ENCODE data around the gene FERMT2.

DNA sequence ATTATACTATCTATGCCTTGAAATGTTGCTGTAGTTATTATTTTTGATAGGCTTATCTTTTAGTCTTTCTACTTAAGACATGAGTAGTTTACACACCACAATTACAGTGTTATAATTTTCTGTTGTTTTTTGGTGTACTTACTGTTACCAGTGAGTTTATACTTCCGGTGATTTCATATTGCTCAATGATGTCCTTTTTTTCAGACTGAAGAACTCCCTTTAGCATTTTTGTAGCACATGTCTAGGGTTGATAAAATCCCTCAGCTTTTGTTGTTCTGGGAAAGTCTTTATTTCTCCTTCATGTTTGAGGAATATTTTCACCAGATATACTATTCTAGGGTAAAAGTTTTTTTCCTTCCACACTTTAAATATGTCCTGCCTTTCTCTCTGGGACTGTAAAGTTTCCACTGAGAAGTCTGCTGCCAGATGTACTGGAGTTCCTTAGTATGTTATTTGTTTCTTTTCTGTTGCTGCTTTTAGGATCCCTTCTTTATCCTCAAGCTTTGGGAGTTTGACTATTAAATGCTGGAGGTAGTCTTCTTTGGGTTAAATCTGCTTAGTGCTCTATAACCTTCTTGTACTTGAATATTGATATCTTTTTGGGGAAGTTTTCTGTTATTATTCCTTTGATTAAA lies 41.5 kb upstream of the FERMT2 start:
- TF ChIP-seq, protein P1, sequence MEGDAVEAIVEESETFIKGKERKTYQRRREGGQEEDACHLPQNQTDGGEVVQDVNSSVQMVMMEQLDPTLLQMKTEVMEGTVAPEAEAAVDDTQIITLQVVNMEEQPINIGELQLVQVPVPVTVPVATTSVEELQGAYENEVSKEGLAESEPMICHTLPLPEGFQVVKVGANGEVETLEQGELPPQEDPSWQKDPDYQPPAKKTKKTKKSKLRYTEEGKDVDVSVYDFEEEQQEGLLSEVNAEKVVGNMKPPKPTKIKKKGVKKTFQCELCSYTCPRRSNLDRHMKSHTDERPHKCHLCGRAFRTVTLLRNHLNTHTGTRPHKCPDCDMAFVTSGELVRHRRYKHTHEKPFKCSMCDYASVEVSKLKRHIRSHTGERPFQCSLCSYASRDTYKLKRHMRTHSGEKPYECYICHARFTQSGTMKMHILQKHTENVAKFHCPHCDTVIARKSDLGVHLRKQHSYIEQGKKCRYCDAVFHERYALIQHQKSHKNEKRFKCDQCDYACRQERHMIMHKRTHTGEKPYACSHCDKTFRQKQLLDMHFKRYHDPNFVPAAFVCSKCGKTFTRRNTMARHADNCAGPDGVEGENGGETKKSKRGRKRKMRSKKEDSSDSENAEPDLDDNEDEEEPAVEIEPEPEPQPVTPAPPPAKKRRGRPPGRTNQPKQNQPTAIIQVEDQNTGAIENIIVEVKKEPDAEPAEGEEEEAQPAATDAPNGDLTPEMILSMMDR (IDR thresholded peaks at IDR 0.05) = no peak
- no peak for TF ChIP-seq EZH2 (IDR thresholded peaks at IDR 0.05; ENCODE audit: borderline replicate concordance, insufficient read depth, low read depth, low read length, poor library complexity, severe bottlenecking)

Data from B cell (primary cell).